ENCODE measurements around the gene SMIM36.

- no peak for TF ChIP-seq CTCF (IDR thresholded peaks at IDR 0.05; ENCODE audit: low read length)
- TF ChIP-seq EZH2 (IDR thresholded peaks at IDR 0.05; ENCODE audit: borderline replicate concordance, low read length), result no peak
Measured at GRCh38 chr17:55462711-55463110, 48.5 kb downstream of the SMIM36 start.
